HepG2 (cell line): ENCODE measurements around the gene KAT7. TPM values are rescaled to one million over a fixed set of nuclear protein-coding genes. Genes with fewer than 3 reads are reported as not detected.

ENCODE experiments used
- ZNF878 ChIP-seq: sonication (generic); formaldehyde crosslinking; IDR thresholded peaks from 2 replicates; pipeline ENCODE4 v1.8.1; 2023; ENCODE audit warnings: mild to moderate bottlenecking, missing genetic modification reagents, moderate library complexity
- polyA plus RNA-seq, 8 experiments: library from polyadenylated mRNA; depleted of rRNA in 3 of 8; stranded (reverse) in 7 of 8; unstranded in 1 of 8; fragments of >200 nt; fragmentation: Illumina TruSeq in 4 of 8; extraction: Trizol in 4 of 8; gene quantifications; 2 replicates each; pipeline versions ENCODE4 v1.2.1 to v1.2.3, GENCODE V29; 2011 to 2016; ENCODE audit warnings: low read depth in 4 of 8, missing spikeins in 1 of 8, mixed read lengths in 1 of 8; ENCODE audit not compliant: insufficient read depth in 1 of 8
- total RNA-seq, 5 experiments: library from RNA; depleted of rRNA; stranded (reverse); fragments of >200 nt; fragmentation: Illumina TruSeq; extraction: Trizol; gene quantifications; 2 replicates each; pipeline ENCODE4 v1.2.3, GENCODE V29; 2016; ENCODE audit warnings: low read depth in 1 of 5
- TF ChIP-seq, protein P1 (sequence below): sonication (generic); formaldehyde crosslinking; IDR thresholded peaks from one replicate; pipeline ENCODE4 v1.5.1; 2020; ENCODE audit warnings: mild to moderate bottlenecking, missing genetic modification reagents; ENCODE audit errors: not compliant biosample characterization

The KAT7 gene
- total and polyA plus RNA-seq, 2 of the 13 experiments (the other 11 are each of a cell fraction or from before 2014, with no cell fraction given), result 21.2 to 39.2 TPM

GRCh38 chr17:49835472-49835871 lies 47.0 kb downstream of the KAT7 start (continued):
- TF ChIP-seq, protein P1, sequence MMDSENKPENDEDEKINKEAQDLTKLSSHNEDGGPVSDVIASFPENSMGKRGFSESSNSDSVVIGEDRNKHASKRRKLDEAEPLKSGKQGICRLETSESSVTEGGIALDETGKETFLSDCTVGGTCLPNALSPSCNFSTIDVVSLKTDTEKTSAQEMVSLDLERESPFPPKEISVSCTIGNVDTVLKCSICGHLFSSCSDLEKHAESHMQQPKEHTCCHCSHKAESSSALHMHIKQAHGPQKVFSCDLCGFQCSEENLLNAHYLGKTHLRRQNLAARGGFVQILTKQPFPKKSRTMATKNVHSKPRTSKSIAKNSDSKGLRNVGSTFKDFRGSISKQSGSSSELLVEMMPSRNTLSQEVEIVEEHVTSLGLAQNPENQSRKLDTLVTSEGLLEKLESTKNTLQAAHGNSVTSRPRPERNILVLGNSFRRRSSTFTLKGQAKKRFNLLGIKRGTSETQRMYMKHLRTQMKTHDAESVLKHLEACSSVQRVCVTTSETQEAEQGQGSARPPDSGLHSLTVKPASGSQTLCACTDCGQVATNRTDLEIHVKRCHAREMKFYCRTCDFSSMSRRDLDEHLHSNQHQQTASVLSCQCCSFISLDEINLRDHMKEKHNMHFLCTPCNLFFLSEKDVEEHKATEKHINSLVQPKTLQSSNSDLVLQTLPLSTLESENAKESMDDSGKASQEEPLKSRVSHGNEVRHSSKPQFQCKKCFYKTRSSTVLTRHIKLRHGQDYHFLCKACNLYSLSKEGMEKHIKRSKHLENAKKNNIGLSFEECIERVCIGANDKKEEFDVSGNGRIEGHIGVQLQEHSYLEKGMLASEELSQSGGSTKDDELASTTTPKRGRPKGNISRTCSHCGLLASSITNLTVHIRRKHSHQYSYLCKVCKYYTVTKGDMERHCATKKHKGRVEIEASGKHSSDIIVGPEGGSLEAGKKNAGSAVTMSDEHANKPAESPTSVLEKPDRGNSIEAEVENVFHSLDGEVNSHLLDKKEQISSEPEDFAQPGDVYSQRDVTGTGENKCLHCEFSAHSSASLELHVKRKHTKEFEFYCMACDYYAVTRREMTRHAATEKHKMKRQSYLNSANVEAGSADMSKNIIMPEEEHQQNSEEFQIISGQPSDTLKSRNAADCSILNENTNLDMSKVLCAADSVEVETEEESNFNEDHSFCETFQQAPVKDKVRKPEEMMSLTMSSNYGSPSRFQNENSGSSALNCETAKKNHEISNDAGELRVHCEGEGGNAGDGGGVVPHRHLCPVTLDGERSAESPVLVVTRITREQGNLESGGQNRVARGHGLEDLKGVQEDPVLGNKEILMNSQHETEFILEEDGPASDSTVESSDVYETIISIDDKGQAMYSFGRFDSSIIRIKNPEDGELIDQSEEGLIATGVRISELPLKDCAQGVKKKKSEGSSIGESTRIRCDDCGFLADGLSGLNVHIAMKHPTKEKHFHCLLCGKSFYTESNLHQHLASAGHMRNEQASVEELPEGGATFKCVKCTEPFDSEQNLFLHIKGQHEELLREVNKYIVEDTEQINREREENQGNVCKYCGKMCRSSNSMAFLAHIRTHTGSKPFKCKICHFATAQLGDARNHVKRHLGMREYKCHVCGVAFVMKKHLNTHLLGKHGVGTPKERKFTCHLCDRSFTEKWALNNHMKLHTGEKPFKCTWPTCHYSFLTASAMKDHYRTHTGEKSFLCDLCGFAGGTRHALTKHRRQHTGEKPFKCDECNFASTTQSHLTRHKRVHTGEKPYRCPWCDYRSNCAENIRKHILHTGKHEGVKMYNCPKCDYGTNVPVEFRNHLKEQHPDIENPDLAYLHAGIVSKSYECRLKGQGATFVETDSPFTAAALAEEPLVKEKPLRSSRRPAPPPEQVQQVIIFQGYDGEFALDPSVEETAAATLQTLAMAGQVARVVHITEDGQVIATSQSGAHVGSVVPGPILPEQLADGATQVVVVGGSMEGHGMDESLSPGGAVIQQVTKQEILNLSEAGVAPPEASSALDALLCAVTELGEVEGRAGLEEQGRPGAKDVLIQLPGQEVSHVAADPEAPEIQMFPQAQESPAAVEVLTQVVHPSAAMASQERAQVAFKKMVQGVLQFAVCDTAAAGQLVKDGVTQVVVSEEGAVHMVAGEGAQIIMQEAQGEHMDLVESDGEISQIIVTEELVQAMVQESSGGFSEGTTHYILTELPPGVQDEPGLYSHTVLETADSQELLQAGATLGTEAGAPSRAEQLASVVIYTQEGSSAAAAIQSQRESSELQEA (CRISPR knock-in tag), result no peak
- TF ChIP-seq ZNF878 (CRISPR knock-in tag), result no peak
